Uterus (tissue), 2 donors: ENCODE data around the gene DHRS7B.

ENCODE experiments used
- CTCF ChIP-seq, 4 experiments: fragments of 200-600 bp in 2 of 4; fragments of 450-650 bp in 2 of 4; sonication (generic) in 2 of 4; IDR thresholded peaks; one replicate each; pipeline ENCODE4 v1.5.1; 2016 to 2019; ENCODE audit warnings: antibody characterized with exemption in 4 of 4, mild to moderate bottlenecking in 2 of 4, moderate library complexity in 1 of 4
- POLR2A ChIP-seq, 2 donors: fragments of 450-650 bp; IDR thresholded peaks; one replicate each; pipeline ENCODE4 v1.6.1; 2016; ENCODE audit warnings: antibody characterized with exemption in 2 of 2, mild to moderate bottlenecking in 1 of 2, moderate library complexity in 1 of 2

- TF ChIP-seq CTCF (IDR thresholded peaks at IDR 0.05) = no peak
- no peak for TF ChIP-seq POLR2A (IDR thresholded peaks at IDR 0.05)
Measured at GRCh38 chr17:21201298-21201595, 74.5 kb downstream of the DHRS7B start.
